ENCODE results near the gene FAT3.

Gene FAT3

GRCh38 chr11:92224407-92225124, at the start of gene FAT3:
TSS of gene FAT3 (plus strand) at chr11:92224818. CDS start at chr11:92352113, 127,295 bp downstream.
- DNase-seq = no peak

GRCh38 chr11:92179017-92179670, 45.5 kb upstream of the FAT3 start:
- no peak for DNase-seq

- DNase-seq = no peak
Measured at GRCh38 chr11:92180226-92180625, 44.4 kb upstream of the FAT3 start.

- DNase-seq = no peak
Measured at GRCh38 chr11:92180664-92181251, 43.9 kb upstream of the FAT3 start.

GRCh38 chr11:92190535-92191206, 33.9 kb upstream of the FAT3 start:
- DNase-seq = no peak

GRCh38 chr11:92192141-92192540, 32.5 kb upstream of the FAT3 start:
- DNase-seq = no peak

GRCh38 chr11:92198268-92198667, 26.4 kb upstream of the FAT3 start:
- no peak for DNase-seq

GRCh38 chr11:92199991-92200390, 24.6 kb upstream of the FAT3 start:
- no peak for DNase-seq

- DNase-seq = no peak
Measured at GRCh38 chr11:92204731-92205130, 19.9 kb upstream of the FAT3 start.

GRCh38 chr11:92206441-92206840, 18.2 kb upstream of the FAT3 start:
- no peak for DNase-seq

- DNase-seq = no peak
Measured at GRCh38 chr11:92211576-92212167, 12.9 kb upstream of the FAT3 start.

GRCh38 chr11:92212530-92212929, 12.1 kb upstream of the FAT3 start:
- no peak for DNase-seq

GRCh38 chr11:92216789-92217188, 7.8 kb upstream of the FAT3 start:
- no peak for DNase-seq

- DNase-seq = no peak
Measured at GRCh38 chr11:92219476-92219875, 5.1 kb upstream of the FAT3 start.

GRCh38 chr11:92222701-92223100, 1.9 kb upstream of the FAT3 start:
- DNase-seq = no peak

GRCh38 chr11:92224054-92224406, 588 bp upstream of the FAT3 start:
- no peak for DNase-seq

GRCh38 chr11:92225125-92225567, 528 bp downstream of the FAT3 start:
- no peak for DNase-seq

GRCh38 chr11:92225568-92226330, 1.1 kb downstream of the FAT3 start:
- DNase-seq = no peak

GRCh38 chr11:92226331-92227229, 2.0 kb downstream of the FAT3 start:
- no peak for DNase-seq

- no peak for DNase-seq
Measured at GRCh38 chr11:92227230-92227814, 2.7 kb downstream of the FAT3 start.

Measured in NCI-H2029 (cell line).